Upper lobe of right lung (tissue), 1 donor: Measurements from ENCODE around the gene ZNF638. TPM values are rescaled to one million over a fixed set of nuclear protein-coding genes. Genes with fewer than 3 reads are reported as not detected.

Experiments
- ATAC-seq: fragments of 200-7000 bp; cut with Tn5 transposase; one replicate; pipeline ENCODE4 v1.9.1; 2020; ENCODE audit warnings: mild to moderate bottlenecking, moderate library complexity
- DNase-seq: peaks from one replicate; pipeline ENCODE4 v3.0.0-alpha.2; 2020
- H3K27ac ChIP-seq: fragments of 200-600 bp; one replicate; pipeline ENCODE4 v1.8.0; 2022
- H3K27me3 ChIP-seq: fragments of 200-600 bp; one replicate; pipeline ENCODE4 v1.8.0; 2022; ENCODE audit warnings: mild to moderate bottlenecking
- H3K36me3 ChIP-seq: fragments of 200-600 bp; one replicate; pipeline ENCODE4 v1.8.0; 2022
- H3K4me1 ChIP-seq: fragments of 200-600 bp; one replicate; pipeline ENCODE4 v1.8.0; 2022
- H3K4me3 ChIP-seq: fragments of 200-600 bp; one replicate; pipeline ENCODE4 v1.8.0; 2022; ENCODE audit warnings: mild to moderate bottlenecking
- H3K9me3 ChIP-seq: fragments of 200-600 bp; one replicate; pipeline ENCODE4 v1.8.0; 2022
- intact Hi-C: fragments of 100-400 bp; cut with DNase I; formaldehyde crosslinking; loops from one replicate; pipeline ENCODE4 v1.11.0; 2022
- total RNA-seq: library from RNA; stranded (reverse); fragmentation: NEBNext Ultra II Directional; extraction: Animal tissue kit (Norgen Biotek cat#: 25700); gene quantifications from one replicate; pipeline ENCODE4 v1.2.1, GENCODE V29; 2021
- TF ChIP-seq, protein P1 (sequence below): fragments of 200-600 bp; IDR thresholded peaks from one replicate; pipeline ENCODE4 v1.8.0; 2022; ENCODE audit warnings: antibody characterized with exemption
- donor health status: DM: no; HTN: yes; CAD: no; lungs with severe emphysema.

Gene ZNF638
- total RNA-seq, 1 donor from 2014 or later = 114 TPM

DNA sequence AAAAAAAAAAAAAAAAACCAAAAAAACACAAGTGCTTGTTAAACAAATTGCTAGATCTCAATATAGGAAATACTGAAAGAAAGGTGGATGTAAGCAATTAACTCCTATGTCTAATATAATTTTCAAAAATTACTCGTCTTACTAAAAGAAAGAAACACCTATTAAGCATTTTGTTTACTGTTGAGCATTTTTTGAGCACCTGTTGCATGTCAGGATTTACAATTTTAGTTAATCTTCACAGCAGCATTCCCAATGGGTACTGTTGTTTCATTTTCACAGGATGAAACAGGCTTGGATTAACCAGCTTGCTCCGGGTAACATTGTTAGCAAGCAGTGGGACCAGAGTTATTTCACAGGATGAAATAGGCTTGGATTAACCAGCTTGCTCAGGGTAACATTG, 4.8 kb downstream of the ZNF638 start:
- Histone ChIP-seq H3K36me3 (no peaks in the 10 kb centered on the region), H3K4me3 (no peak overlapping the region), H3K9me3 (no peaks in the 10 kb centered on the region), H3K4me1 (peaks cover 55% of the 10 kb centered on the region), H3K27me3 (no peaks in the 10 kb centered on the region), H3K27ac (no peak overlapping the region)
- TF ChIP-seq, protein P1, sequence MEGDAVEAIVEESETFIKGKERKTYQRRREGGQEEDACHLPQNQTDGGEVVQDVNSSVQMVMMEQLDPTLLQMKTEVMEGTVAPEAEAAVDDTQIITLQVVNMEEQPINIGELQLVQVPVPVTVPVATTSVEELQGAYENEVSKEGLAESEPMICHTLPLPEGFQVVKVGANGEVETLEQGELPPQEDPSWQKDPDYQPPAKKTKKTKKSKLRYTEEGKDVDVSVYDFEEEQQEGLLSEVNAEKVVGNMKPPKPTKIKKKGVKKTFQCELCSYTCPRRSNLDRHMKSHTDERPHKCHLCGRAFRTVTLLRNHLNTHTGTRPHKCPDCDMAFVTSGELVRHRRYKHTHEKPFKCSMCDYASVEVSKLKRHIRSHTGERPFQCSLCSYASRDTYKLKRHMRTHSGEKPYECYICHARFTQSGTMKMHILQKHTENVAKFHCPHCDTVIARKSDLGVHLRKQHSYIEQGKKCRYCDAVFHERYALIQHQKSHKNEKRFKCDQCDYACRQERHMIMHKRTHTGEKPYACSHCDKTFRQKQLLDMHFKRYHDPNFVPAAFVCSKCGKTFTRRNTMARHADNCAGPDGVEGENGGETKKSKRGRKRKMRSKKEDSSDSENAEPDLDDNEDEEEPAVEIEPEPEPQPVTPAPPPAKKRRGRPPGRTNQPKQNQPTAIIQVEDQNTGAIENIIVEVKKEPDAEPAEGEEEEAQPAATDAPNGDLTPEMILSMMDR = no peak
- intact Hi-C loops = no loop called here
- ATAC-seq = no peak
- no peak for DNase-seq

DNA sequence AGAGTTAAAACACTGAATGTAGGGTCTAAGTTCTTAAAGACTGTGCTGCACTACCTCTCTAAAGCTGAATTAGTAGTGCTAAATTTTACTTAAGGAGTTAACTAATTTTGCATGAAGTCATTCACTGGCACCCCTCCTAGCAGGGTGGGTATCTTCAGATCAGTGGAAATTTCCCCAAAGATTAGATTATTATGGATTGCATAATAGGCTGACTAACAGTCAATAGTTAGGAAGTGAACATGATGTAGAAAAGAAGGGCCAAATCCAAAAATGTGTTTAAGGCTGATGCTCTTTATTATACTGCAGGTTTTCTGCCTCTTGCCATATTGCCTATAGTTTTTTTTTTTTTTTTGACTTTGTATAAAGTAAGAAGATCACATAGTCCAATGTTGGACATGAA, 5.2 kb downstream of the ZNF638 start:
- intact Hi-C loops = no loop called here
- Histone ChIP-seq H3K36me3 (no peaks in the 10 kb centered on the region), H3K27ac (no peak overlapping the region), H3K9me3 (no peaks in the 10 kb centered on the region), H3K4me3 (no peak overlapping the region), H3K4me1 (peaks cover 59% of the 10 kb centered on the region), H3K27me3 (no peaks in the 10 kb centered on the region)
- no peak for ATAC-seq
- TF ChIP-seq, protein P1 = no peak
- DNase-seq = no peak

DNA sequence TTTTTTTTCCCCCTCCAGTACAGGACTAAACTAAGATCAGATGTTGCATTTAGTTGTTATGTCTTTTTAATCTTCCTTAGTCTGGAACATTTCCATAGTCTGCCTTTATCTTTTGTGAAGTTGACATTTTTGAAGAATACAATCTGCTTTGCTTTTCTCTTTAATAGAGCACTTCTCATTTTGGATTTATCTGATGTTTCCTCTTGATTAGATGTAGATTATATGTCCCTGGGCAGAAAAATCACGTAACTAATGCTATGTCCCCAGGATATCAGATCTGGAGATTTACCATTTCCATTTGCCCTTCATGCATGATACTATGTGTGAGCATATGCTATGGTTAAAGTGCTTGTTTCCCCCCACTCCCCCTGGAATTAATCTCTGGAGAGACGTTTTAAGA, 6.2 kb downstream of the ZNF638 start:
- no peak for DNase-seq

DNA sequence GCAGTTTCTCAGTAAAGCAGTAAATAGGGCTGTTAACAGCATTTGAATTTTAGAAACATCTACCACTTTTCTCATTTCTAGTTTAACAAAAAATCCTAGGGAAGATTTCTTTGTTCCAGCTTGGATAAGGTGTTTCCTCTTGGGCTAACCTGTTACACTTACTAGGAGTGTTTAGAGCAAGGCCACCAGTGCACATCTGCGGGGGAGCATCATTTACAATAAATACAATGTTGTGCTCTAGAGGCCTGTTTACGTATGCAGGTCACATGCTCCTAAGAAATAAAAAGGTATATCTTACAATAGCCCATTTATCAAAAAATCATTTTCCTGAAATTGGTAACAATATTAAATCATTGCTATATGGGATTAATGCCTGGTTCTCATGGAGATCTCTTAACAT, 8.1 kb downstream of the ZNF638 start:
- no peak overlapping the region for H3K4me3 ChIP-seq
- H3K9me3 ChIP-seq = no peaks in the 10 kb centered on the region
- no peaks in the 10 kb centered on the region for H3K27me3 ChIP-seq
- H3K36me3 ChIP-seq = no peaks in the 10 kb centered on the region
- DNase-seq (no peak), ATAC-seq (no peak)
- intact Hi-C loops = no loop called here
- TF ChIP-seq, protein P1 = no peak
- no peak overlapping the region for H3K27ac ChIP-seq
- peaks cover 41% of the 10 kb centered on the region for H3K4me1 ChIP-seq

More for the DNA sequence above, 6.2 kb downstream of the ZNF638 start:
- Histone ChIP-seq H3K9me3 (no peaks in the 10 kb centered on the region), H3K4me3 (no peak overlapping the region), H3K4me1 (peaks cover 58% of the 10 kb centered on the region), H3K36me3 (no peaks in the 10 kb centered on the region), H3K27ac (no peak overlapping the region), H3K27me3 (no peaks in the 10 kb centered on the region)
- intact Hi-C loops = no loop called here
- ATAC-seq = no peak
- TF ChIP-seq, protein P1 = no peak

DNA sequence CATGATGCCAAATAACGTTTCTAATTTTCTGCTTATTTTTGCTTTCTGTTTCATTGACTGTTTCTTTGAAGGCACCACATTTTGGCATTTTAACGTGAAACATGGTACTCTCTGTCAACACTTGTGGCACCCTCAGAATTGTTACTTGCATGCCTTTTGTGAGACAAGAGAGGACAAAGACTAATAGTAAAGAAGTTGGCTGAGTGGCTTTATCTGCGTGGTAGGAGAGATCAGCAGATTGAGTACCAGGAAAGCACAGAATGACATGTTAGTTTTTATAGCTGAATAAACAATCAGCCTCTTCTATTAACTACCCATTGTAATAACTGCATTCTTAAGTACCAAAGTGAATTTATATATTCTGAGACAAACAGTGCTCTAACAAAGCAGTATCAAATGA, 8.6 kb downstream of the ZNF638 start:
- ATAC-seq (no peak), DNase-seq (no peak)
- H3K4me1 ChIP-seq = peaks cover 41% of the 10 kb centered on the region
- H3K27ac ChIP-seq = no peak overlapping the region
- H3K9me3 ChIP-seq = no peaks in the 10 kb centered on the region
- H3K27me3 ChIP-seq = no peaks in the 10 kb centered on the region
- TF ChIP-seq, protein P1 = no peak
- no peak overlapping the region for H3K4me3 ChIP-seq
- no peaks in the 10 kb centered on the region for H3K36me3 ChIP-seq
- intact Hi-C loops = no loop called here

DNA sequence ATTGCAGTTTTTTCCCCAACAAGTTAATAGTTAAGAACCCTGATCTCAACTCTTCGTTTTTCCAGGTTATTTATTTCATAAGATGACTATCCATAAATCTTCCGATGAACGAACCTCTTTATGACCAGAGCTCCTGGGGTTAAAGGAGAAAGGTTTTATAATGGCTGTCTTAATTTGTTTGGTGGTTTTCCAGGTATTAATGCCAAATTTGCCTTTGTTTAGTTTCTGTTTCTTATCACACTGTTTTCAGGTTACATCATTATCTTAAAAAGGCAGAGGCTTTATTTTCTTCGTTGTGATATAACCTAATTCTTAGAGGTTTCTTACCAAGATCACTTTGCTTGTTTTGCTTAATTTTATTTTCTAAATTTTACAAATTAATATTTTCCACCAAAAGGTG, 10.1 kb downstream of the ZNF638 start:
- intact Hi-C loops = no loop called here
- no peaks in the 10 kb centered on the region for H3K27me3 ChIP-seq
- TF ChIP-seq, protein P1 = no peak
- H3K4me3 ChIP-seq = no peak overlapping the region
- no peak for ATAC-seq
- no peaks in the 10 kb centered on the region for H3K36me3 ChIP-seq
- DNase-seq = no peak
- peaks cover 31% of the 10 kb centered on the region for H3K4me1 ChIP-seq
- H3K9me3 ChIP-seq = no peaks in the 10 kb centered on the region
- H3K27ac ChIP-seq = no peak overlapping the region
